SJCRH30 (cell line): ENCODE results near the gene EHMT1. TPM values are rescaled to one million over a fixed set of nuclear protein-coding genes. Genes with fewer than 3 reads are reported as not detected.
A peak's percentile ranks its signal among the peaks of the same experiment; 100 is the strongest.

Experiments
- DNase-seq, 2 experiments: peaks; one replicate each; pipeline ENCODE4 v3.0.0-alpha.2; 2015 to 2020
- H3K27ac ChIP-seq: fragments of 250-450 bp; sonication (Bioruptor Pico); 2 replicates; pipeline ENCODE4 v1.5.1; 2020; ENCODE audit warnings: mild to moderate bottlenecking, moderate library complexity
- H3K27me3 ChIP-seq: fragments of 250-450 bp; sonication (Bioruptor Pico); 2 replicates; pipeline ENCODE4 v1.5.1; 2020; ENCODE audit warnings: mild to moderate bottlenecking, moderate library complexity
- H3K36me3 ChIP-seq: fragments of 250-450 bp; sonication (Bioruptor Pico); 2 replicates; pipeline ENCODE4 v1.5.1; 2020; ENCODE audit warnings: mild to moderate bottlenecking, moderate library complexity
- H3K4me1 ChIP-seq: fragments of 250-450 bp; sonication (Bioruptor Pico); 2 replicates; pipeline ENCODE4 v1.5.1; 2020; ENCODE audit warnings: mild to moderate bottlenecking, moderate library complexity
- H3K4me3 ChIP-seq: fragments of 250-450 bp; sonication (Bioruptor Pico); 2 replicates; pipeline ENCODE4 v1.5.1; 2020; ENCODE audit warnings: mild to moderate bottlenecking, moderate library complexity
- H3K9me3 ChIP-seq: fragments of 250-450 bp; sonication (Bioruptor Pico); replicated peaks from 2 replicates; pipeline ENCODE4 v1.5.1; 2020; ENCODE audit warnings: mild to moderate bottlenecking, moderate library complexity
- total RNA-seq: library from RNA; depleted of rRNA; stranded (reverse); fragments of >200 nt; shearing (Covaris generic); gene quantifications from 2 replicates; pipeline ENCODE4 v1.2.3, GENCODE V29; 2014

Gene EHMT1
- total RNA-seq, 1 experiment from 2014 or later = 79.6 TPM

- H3K4me1 ChIP-seq = no peaks in the 10 kb centered on the region
- H3K4me3 ChIP-seq = no peak overlapping the region
- H3K27ac ChIP-seq = no peak overlapping the region
- DNase-seq = no peak
- peaks cover 61% of the 10 kb centered on the region for H3K36me3 ChIP-seq
- no peaks in the 10 kb centered on the region for H3K9me3 ChIP-seq
- H3K27me3 ChIP-seq = no peaks in the 10 kb centered on the region
Measured at GRCh38 chr9:137815256-137816255, 196.8 kb downstream of the EHMT1 start.

GRCh38 chr9:137816531-137817235, 197.9 kb downstream of the EHMT1 start:
- no peaks in the 10 kb centered on the region for H3K27me3 ChIP-seq
- H3K36me3 ChIP-seq = peaks cover 72% of the 10 kb centered on the region
- no peak overlapping the region for H3K4me3 ChIP-seq
- no peak for DNase-seq
- no peak overlapping the region for H3K27ac ChIP-seq
- H3K9me3 ChIP-seq = 0 out of 2 replicates have a peak, but pooled peaks cover 2% of the 10 kb centered on the region
- no peaks in the 10 kb centered on the region for H3K4me1 ChIP-seq

- Histone ChIP-seq H3K27ac (no peak overlapping the region), H3K9me3 (0 out of 2 replicates have a peak, but pooled peaks cover 5% of the 10 kb centered on the region)
Measured at GRCh38 chr9:137817236-137818200, 198.7 kb downstream of the EHMT1 start.

GRCh38 chr9:137818286-137818685, 199.5 kb downstream of the EHMT1 start:
- Histone ChIP-seq H3K27me3 (no peaks in the 10 kb centered on the region), H3K4me3 (no peak overlapping the region), H3K27ac (no peak overlapping the region), H3K9me3 (0 out of 2 replicates have a peak, but pooled peaks cover 5% of the 10 kb centered on the region), H3K36me3 (peaks cover 74% of the 10 kb centered on the region), H3K4me1 (no peaks in the 10 kb centered on the region)
- no peak for DNase-seq

More at GRCh38 chr9:137817236-137818200, 198.7 kb downstream of the EHMT1 start:
- Histone ChIP-seq H3K4me1 (no peaks in the 10 kb centered on the region), H3K4me3 (no peak overlapping the region), H3K36me3 (peaks cover 76% of the 10 kb centered on the region), H3K27me3 (no peaks in the 10 kb centered on the region)
- DNase-seq = no peak

- DNase-seq = no peak
- Histone ChIP-seq H3K9me3 (0 out of 2 replicates have a peak, but pooled peaks cover 5% of the 10 kb centered on the region), H3K27ac (no peak overlapping the region), H3K36me3 (peaks cover 70% of the 10 kb centered on the region), H3K27me3 (no peaks in the 10 kb centered on the region), H3K4me1 (no peaks in the 10 kb centered on the region), H3K4me3 (no peak overlapping the region)
Measured at GRCh38 chr9:137820161-137820855, 201.5 kb downstream of the EHMT1 start.

GRCh38 chr9:137823986-137824771, 205.4 kb downstream of the EHMT1 start:
- Histone ChIP-seq H3K27ac (no peak overlapping the region), H3K36me3 (peaks cover 60% of the 10 kb centered on the region), H3K4me3 (no peak overlapping the region), H3K9me3 (peaks cover 8% of the 10 kb centered on the region; the same call in 1 of the 2 replicates), H3K4me1 (no peaks in the 10 kb centered on the region), H3K27me3 (no peaks in the 10 kb centered on the region)
- no peak for DNase-seq

GRCh38 chr9:137825324-137825989, 206.7 kb downstream of the EHMT1 start:
- Histone ChIP-seq H3K4me1 (no peaks in the 10 kb centered on the region), H3K36me3 (peaks cover 54% of the 10 kb centered on the region), H3K4me3 (no peak overlapping the region), H3K27me3 (no peaks in the 10 kb centered on the region), H3K9me3 (peaks cover 8% of the 10 kb centered on the region; the same call in 1 of the 2 replicates), H3K27ac (no peak overlapping the region)
- no peak for DNase-seq

- H3K9me3 ChIP-seq = peaks cover 3% of the 10 kb centered on the region; the same call in 1 of the 2 replicates
- no peak overlapping the region for H3K4me3 ChIP-seq
- no peak overlapping the region for H3K27ac ChIP-seq
- H3K36me3 ChIP-seq = peaks cover 36% of the 10 kb centered on the region
- no peak for DNase-seq
- H3K4me1 ChIP-seq = no peaks in the 10 kb centered on the region
- H3K27me3 ChIP-seq = no peaks in the 10 kb centered on the region
Measured at GRCh38 chr9:137827908-137828526, 209.2 kb downstream of the EHMT1 start.

- DNase-seq = peak; percentile 67 to 75
- H3K9me3 ChIP-seq = peaks cover 3% of the 10 kb centered on the region; the same call in 1 of the 2 replicates
- H3K27ac ChIP-seq = no peak overlapping the region
- H3K4me3 ChIP-seq = no peak overlapping the region
- no peaks in the 10 kb centered on the region for H3K4me1 ChIP-seq
- H3K27me3 ChIP-seq = no peaks in the 10 kb centered on the region
- H3K36me3 ChIP-seq = peaks cover 43% of the 10 kb centered on the region
Measured at GRCh38 chr9:137828527-137829259, 209.9 kb downstream of the EHMT1 start.

GRCh38 chr9:137829260-137829996, 210.6 kb downstream of the EHMT1 start:
- Histone ChIP-seq H3K9me3 (peaks cover 3% of the 10 kb centered on the region; the same call in 1 of the 2 replicates), H3K27me3 (no peaks in the 10 kb centered on the region), H3K36me3 (peaks cover 47% of the 10 kb centered on the region), H3K4me3 (no peak overlapping the region), H3K27ac (no peak overlapping the region), H3K4me1 (no peaks in the 10 kb centered on the region)
- peak; percentile 24 to 42 for DNase-seq

- H3K9me3 ChIP-seq = no peaks in the 10 kb centered on the region
- peaks cover 8% of the 10 kb centered on the region for H3K4me1 ChIP-seq
- no peak overlapping the region for H3K4me3 ChIP-seq
- H3K27ac ChIP-seq = no peak overlapping the region
- H3K27me3 ChIP-seq = no peaks in the 10 kb centered on the region
- no peak for DNase-seq
- peaks cover 30% of the 10 kb centered on the region for H3K36me3 ChIP-seq
Measured at GRCh38 chr9:137832191-137832700, 213.4 kb downstream of the EHMT1 start.
